Glutamatergic neuron (in vitro differentiated cells): ENCODE results near the gene EPHX1. TPM values are rescaled to one million over a fixed set of nuclear protein-coding genes. Genes with fewer than 3 reads are reported as not detected.
A peak's percentile ranks its signal among the peaks of the same experiment; 100 is the strongest.

Experiments used
- DNase-seq: peaks from one replicate; pipeline ENCODE4 v3.0.0; 2022
- H3K27ac Mint-ChIP-seq: one replicate; pipeline ENCODE4 v1.8.0; 2020; ENCODE audit warnings: mild to moderate bottlenecking, mixed read lengths, inconsistent platforms; ENCODE audit not compliant: unreplicated experiment
- H3K27me3 Mint-ChIP-seq: one replicate; pipeline ENCODE4 v1.8.0; 2020; ENCODE audit warnings: mild to moderate bottlenecking, moderate library complexity, mixed read lengths, inconsistent platforms; ENCODE audit not compliant: unreplicated experiment
- H3K36me3 Mint-ChIP-seq: one replicate; pipeline ENCODE4 v1.8.0; 2020; ENCODE audit warnings: mild to moderate bottlenecking, mixed read lengths, inconsistent platforms; ENCODE audit not compliant: unreplicated experiment
- H3K4me1 Mint-ChIP-seq: one replicate; pipeline ENCODE4 v1.8.0; 2020; ENCODE audit warnings: mild to moderate bottlenecking, low read depth, mixed read lengths, inconsistent platforms; ENCODE audit not compliant: unreplicated experiment
- H3K4me3 Mint-ChIP-seq: one replicate; pipeline ENCODE4 v1.8.0; 2020; ENCODE audit warnings: mild to moderate bottlenecking, mixed read lengths, inconsistent platforms; ENCODE audit not compliant: unreplicated experiment
- H3K9me3 Mint-ChIP-seq: one replicate; pipeline ENCODE4 v1.8.0; 2020; ENCODE audit warnings: mild to moderate bottlenecking, moderate library complexity, mixed read lengths, inconsistent platforms; ENCODE audit not compliant: unreplicated experiment
- total RNA-seq: library from RNA; stranded (reverse); fragmentation: NEBNext Ultra II Directional; extraction: Animal tissue kit (Norgen Biotek cat#: 25700); gene quantifications from one replicate; pipeline ENCODE4 v1.2.1, GENCODE V29; 2021; ENCODE audit not compliant: unreplicated experiment
- TF ChIP-seq, protein P1 (sequence below): fragments of 200-600 bp; sonication (generic); IDR thresholded peaks from one replicate; pipeline ENCODE4 v1.5.0; 2021; ENCODE audit not compliant: partially characterized antibody, unreplicated experiment

Gene EPHX1
- total RNA-seq, 1 donor from 2014 or later = 60.4 TPM

DNA sequence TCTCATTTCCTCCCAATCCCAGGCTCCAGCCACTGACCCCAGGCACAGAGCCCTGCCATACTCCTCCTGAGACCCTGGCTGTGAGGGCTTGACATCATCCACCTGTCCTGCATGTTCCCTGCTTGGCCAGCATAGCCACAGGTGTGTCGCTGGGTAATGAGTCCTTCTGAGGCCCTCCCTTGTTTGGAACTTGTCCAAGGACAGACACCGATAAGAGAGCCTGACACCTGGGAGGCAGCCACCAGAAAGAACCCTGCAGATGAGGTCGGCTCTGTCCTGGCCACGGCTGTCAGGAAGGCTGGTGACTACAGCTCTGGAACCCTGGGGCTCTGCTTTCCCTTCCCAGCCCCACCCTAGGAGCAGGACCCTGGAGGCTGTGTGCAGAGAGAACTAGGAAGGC is 37.7 kb downstream of the EPHX1 start:
- Mint-ChIP-seq H3K27ac (no peak overlapping the region), H3K9me3 (peaks cover 8% of the 10 kb centered on the region), H3K36me3 (peaks cover 10% of the 10 kb centered on the region), H3K27me3 (peaks cover 12% of the 10 kb centered on the region), H3K4me1 (peaks cover 16% of the 10 kb centered on the region), H3K4me3 (no peak overlapping the region)
- TF ChIP-seq, protein P1, sequence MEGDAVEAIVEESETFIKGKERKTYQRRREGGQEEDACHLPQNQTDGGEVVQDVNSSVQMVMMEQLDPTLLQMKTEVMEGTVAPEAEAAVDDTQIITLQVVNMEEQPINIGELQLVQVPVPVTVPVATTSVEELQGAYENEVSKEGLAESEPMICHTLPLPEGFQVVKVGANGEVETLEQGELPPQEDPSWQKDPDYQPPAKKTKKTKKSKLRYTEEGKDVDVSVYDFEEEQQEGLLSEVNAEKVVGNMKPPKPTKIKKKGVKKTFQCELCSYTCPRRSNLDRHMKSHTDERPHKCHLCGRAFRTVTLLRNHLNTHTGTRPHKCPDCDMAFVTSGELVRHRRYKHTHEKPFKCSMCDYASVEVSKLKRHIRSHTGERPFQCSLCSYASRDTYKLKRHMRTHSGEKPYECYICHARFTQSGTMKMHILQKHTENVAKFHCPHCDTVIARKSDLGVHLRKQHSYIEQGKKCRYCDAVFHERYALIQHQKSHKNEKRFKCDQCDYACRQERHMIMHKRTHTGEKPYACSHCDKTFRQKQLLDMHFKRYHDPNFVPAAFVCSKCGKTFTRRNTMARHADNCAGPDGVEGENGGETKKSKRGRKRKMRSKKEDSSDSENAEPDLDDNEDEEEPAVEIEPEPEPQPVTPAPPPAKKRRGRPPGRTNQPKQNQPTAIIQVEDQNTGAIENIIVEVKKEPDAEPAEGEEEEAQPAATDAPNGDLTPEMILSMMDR = no peak
- DNase-seq = no peak

DNA sequence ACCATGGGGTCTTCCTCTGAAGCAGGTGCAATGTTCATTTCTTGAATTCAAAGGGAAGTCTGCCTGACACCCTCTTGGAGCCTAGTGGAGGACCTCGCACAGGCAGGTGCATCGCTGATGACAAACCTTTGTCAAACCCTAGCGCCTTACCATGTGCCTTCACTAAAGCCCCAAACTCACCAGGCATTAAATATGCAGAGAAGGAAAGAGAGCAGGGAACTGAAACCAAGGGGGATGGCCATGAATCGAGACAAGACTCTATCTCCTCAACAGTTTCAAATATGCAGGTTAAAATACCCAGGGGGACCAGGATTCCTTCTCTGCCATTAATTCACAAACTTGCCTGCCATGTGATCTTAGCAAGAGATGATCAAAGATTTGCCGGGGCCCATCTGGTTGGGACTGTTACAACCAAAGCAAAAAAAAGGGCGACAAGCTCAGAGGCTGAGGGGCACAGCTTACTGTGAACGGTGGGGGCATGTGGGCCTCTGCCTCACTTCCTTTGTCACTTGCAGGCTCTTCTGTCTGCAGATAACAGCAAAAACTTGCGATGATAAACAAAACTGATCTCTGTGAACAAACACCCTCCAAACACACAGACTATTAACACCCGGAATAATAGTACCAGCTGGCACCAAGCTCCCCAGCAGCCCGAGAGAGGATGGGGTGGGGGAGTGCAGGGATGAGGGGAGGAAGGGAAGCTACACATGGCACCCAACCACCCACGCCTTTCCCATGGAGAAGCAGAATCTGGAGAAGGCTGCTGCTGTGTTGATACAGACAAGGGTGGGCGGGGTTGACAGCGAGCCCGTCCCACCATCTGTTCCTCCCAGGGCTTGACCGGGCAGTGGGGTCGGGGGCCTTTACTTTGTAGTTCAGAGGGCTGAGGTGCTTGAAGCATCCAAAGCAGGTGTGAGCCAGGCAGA is 38.4 kb downstream of the EPHX1 start:
- DNase-seq = peak; percentile 43
- H3K27me3 Mint-ChIP-seq = peaks cover 12% of the 10 kb centered on the region
- peak overlapping the region; percentile 91 for H3K27ac Mint-ChIP-seq
- H3K36me3 Mint-ChIP-seq = peaks cover 10% of the 10 kb centered on the region
- peaks cover 16% of the 10 kb centered on the region for H3K4me1 Mint-ChIP-seq
- TF ChIP-seq, protein P1 = no peak
- H3K9me3 Mint-ChIP-seq = peaks cover 5% of the 10 kb centered on the region
- H3K4me3 Mint-ChIP-seq = peak overlapping the region; percentile 60

DNA sequence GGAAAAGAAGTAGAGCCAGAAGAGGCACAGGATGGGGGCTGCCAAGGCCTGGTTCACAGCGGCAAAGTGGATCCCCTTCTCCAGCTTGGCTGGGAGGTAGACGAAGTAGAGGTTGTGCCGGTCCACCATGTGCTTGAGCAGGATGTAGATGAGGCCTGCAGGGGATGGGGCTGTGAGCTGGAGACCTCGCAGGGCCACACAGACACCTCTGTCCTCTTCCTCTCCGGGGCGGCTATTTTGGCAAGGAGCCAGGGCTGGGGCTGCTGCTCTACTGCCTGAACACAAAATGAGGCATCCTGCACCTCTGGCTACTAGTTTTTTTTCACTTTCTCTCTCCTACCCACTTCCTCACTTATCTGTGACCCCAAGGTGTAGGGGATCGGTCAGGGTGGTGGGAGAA is 40.0 kb downstream of the EPHX1 start:
- DNase-seq = no peak
- TF ChIP-seq, protein P1 = no peak
- Mint-ChIP-seq H3K9me3 (peaks cover 4% of the 10 kb centered on the region), H3K4me1 (peaks cover 21% of the 10 kb centered on the region), H3K27me3 (peaks cover 7% of the 10 kb centered on the region), H3K36me3 (peaks cover 10% of the 10 kb centered on the region), H3K4me3 (no peak overlapping the region), H3K27ac (peak overlapping the region; percentile 17)

DNA sequence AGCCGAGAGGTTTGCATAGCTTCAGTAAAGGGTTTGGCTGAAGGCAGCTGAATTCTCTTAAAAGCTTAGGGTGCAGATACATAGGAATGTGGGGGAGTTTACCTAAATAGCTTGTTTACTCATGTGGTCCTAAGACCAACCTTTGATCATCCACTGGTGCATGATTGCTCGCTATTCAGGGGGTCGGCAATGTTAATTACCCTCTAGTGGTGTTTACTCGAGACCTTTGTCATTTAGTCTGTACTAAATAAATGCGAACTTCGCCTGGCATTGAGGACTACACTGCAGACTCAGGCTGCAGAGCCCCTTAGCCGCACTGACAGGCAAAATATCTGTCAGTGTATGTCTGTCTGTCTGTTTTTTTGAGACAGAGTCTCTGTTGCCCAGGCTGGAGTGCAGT is 40.4 kb downstream of the EPHX1 start:
- no peak for DNase-seq

More for the DNA sequence above, 40.4 kb downstream of the EPHX1 start:
- TF ChIP-seq, protein P1 = no peak
- H3K36me3 Mint-ChIP-seq = peaks cover 10% of the 10 kb centered on the region
- H3K27me3 Mint-ChIP-seq = peaks cover 7% of the 10 kb centered on the region
- H3K4me3 Mint-ChIP-seq = no peak overlapping the region
- peaks cover 21% of the 10 kb centered on the region for H3K4me1 Mint-ChIP-seq
- peaks cover 4% of the 10 kb centered on the region for H3K9me3 Mint-ChIP-seq
- no peak overlapping the region for H3K27ac Mint-ChIP-seq
